Astrocyte of the cerebellum (primary cell): Measurements from ENCODE around the gene PTPN4.

Experiments used
- DNase-seq: peaks from one replicate; pipeline ENCODE4 v3.0.0-alpha.2; 2011; ENCODE audit warnings: low read depth
- H3K4me3 ChIP-seq: 2 replicates; pipeline ENCODE4 v1.5.1; 2011; ENCODE audit warnings: mild to moderate bottlenecking, low read depth, low read length, moderate library complexity
- CTCF ChIP-seq: IDR thresholded peaks from 2 replicates; pipeline ENCODE4 v1.5.1; 2012; ENCODE audit warnings: low read length, low read depth, moderate library complexity, mild to moderate bottlenecking; ENCODE audit errors: missing control alignments
- in situ Hi-C: cut with HindIII; loops from 2 replicates; pipeline ENCODE4 v1.10.0; 2017; ENCODE audit warnings: low sequenced_read_pairs

Gene PTPN4

GRCh38 chr2:119782308-119783027 is 22.7 kb downstream of the PTPN4 start:
- no peak overlapping the region for H3K4me3 ChIP-seq
- DNase-seq, result no peak
- in situ Hi-C loops, result no loop called here
- no peak for TF ChIP-seq CTCF

DNA sequence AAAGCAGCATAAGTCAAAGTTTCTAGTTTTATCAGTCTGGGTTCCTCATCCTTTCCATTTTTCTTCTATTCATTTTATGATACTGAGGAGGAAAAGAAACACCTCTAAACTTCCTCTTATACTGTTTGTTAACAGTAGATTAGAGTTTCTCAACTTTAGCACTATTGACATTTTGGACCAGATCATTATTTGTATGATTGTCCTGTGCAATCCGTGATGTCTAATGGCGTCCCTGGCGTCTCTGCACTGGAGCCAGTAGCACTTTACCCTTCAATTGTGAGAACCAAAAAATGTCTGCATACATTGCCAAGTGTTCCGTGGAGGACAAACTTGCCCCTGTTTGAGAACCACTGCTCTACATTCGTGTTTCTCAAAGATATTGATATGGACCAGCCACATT is 25.2 kb downstream of the PTPN4 start:
- H3K4me3 ChIP-seq, result no peak overlapping the region
- in situ Hi-C loops, result no loop called here
- no peak for DNase-seq
- no peak for TF ChIP-seq CTCF

DNA sequence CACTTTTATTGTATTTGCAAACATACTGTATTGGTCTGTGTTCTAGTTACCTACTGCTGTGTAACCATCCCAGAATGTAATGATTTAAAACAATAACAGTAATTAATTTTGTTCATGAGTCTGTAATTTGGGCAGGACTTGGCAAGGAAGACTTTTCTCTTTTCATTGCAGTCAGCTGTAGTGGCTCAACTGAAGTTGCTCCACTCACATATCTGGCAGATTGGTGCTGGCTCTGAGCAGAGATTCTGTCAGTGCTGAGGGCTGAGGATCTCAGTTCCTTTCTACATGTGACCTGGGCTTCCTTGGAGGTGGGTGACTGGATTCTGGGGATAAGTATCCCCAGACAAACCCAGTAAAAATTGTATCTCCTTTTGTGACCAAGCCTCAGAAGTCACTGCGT is 26.6 kb downstream of the PTPN4 start:
- in situ Hi-C loops, result no loop called here
- no peak overlapping the region for H3K4me3 ChIP-seq
- DNase-seq, result no peak
- no peak for TF ChIP-seq CTCF

- DNase-seq, result no peak
- H3K4me3 ChIP-seq, result no peak overlapping the region
- in situ Hi-C loops, result no loop called here
- no peak for TF ChIP-seq CTCF
Measured at GRCh38 chr2:119788752-119789151, 29.0 kb downstream of the PTPN4 start.

DNA sequence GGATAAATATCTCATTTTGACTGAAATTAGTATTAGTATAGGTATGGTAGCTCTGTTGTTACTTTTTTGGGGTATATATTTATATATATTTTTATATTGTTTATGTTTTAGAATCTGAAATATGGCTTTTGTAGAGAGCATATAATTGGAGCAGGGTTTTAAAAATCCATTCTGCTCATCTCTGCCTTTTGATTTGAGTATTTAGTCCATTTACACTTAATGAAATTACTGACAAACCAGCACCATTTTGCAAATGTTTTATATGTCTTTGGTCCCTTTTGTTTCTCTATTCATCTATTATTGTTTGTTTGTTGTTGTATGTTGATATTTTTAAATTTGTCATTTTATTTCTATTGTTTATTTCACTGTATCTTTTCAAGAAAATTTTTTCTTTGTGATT is 30.7 kb downstream of the PTPN4 start:
- no peak for TF ChIP-seq CTCF
- in situ Hi-C loops, result no loop called here
- no peak overlapping the region for H3K4me3 ChIP-seq
- DNase-seq, result no peak

- DNase-seq, result no peak
- H3K4me3 ChIP-seq, result no peak overlapping the region
- TF ChIP-seq CTCF, result no peak
- in situ Hi-C loops, result no loop called here
Measured at GRCh38 chr2:119792907-119793312, 33.2 kb downstream of the PTPN4 start.

DNA sequence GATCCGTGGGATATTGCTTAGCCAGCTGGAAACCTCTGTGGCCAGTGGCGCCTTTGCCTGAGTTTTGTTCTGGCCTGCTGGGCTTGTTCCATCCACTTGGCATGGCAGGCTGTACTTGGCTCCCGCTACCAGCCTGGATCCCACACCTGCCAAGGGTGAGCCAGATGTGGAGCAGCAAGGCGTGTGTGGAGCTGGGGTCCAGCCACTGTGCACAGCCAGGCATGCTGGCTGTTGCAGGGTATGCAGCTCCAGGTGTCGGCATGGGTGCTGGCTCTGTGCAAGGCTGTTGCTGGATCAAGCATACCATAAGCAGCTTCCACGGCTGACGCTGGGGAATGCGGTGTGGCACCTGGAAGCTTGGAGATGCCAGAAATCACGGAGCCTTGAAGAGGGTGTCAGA is 34.5 kb downstream of the PTPN4 start:
- no peak for TF ChIP-seq CTCF
- no peak for DNase-seq
- no peak overlapping the region for H3K4me3 ChIP-seq
- in situ Hi-C loops, result no loop called here
